Epithelial cell of proximal tubule (primary cell): ENCODE measurements around the gene CSNK1G2. TPM values are rescaled to one million over a fixed set of nuclear protein-coding genes. Genes with fewer than 3 reads are reported as not detected.

Experiments used
- DNase-seq: peaks from one replicate; pipeline ENCODE4 v3.0.0-alpha.2; 2011; ENCODE audit warnings: low read depth
- H3K4me3 ChIP-seq: 2 replicates; pipeline ENCODE4 v1.5.1; 2011; ENCODE audit warnings: low read depth, mild to moderate bottlenecking, low read length
- CTCF ChIP-seq: conservative IDR thresholded peaks from 2 replicates; pipeline ENCODE4 v1.5.1; 2012; ENCODE audit warnings: low read depth, mild to moderate bottlenecking, low read length
- total RNA-seq: library from RNA; depleted of rRNA; stranded (reverse); fragments of >200 nt; gene quantifications from 2 replicates; pipeline ENCODE4 v1.2.3, GENCODE V29; 2015

Gene CSNK1G2
- total RNA-seq, 1 donor from 2014 or later, result 82.9 TPM

- no peak for TF ChIP-seq CTCF
- H3K4me3 ChIP-seq, result no peak overlapping the region
- DNase-seq, result no peak
Measured at GRCh38 chr19:1923319-1923718, 17.7 kb upstream of the CSNK1G2 start.

- no peak for TF ChIP-seq CTCF
- no peak for DNase-seq
- no peak overlapping the region for H3K4me3 ChIP-seq
Measured at GRCh38 chr19:1924320-1924961, 16.5 kb upstream of the CSNK1G2 start.

- H3K4me3 ChIP-seq, result no peak overlapping the region
- no peak for DNase-seq
- no peak for TF ChIP-seq CTCF
Measured at GRCh38 chr19:1925544-1925943, 15.4 kb upstream of the CSNK1G2 start.

- H3K4me3 ChIP-seq, result peak overlapping the region; percentile 54
Measured at GRCh38 chr19:1929021-1929742, 11.8 kb upstream of the CSNK1G2 start.

GRCh38 chr19:1931445-1931844, 9.5 kb upstream of the CSNK1G2 start:
- H3K4me3 ChIP-seq, result no peak overlapping the region
- TF ChIP-seq CTCF, result no peak
- DNase-seq, result no peak

More at GRCh38 chr19:1929021-1929742, 11.8 kb upstream of the CSNK1G2 start:
- peak; percentile 73 for TF ChIP-seq CTCF
- DNase-seq, result no peak

- DNase-seq, result no peak
- no peak overlapping the region for H3K4me3 ChIP-seq
- TF ChIP-seq CTCF, result no peak
Measured at GRCh38 chr19:1932395-1932794, 8.6 kb upstream of the CSNK1G2 start.

GRCh38 chr19:1933244-1933643, 7.7 kb upstream of the CSNK1G2 start:
- no peak for DNase-seq
- H3K4me3 ChIP-seq, result no peak overlapping the region
- TF ChIP-seq CTCF, result no peak
